Epidermal melanocyte (primary cell): ENCODE data around the gene MBD5.

Experiments
- DNase-seq: peaks from one replicate; pipeline ENCODE4 v3.0.0; 2011; ENCODE audit warnings: low spot score; ENCODE audit not compliant: insufficient read length

The MBD5 gene

GRCh38 chr2:148517296-148517695 is 496.4 kb downstream of the MBD5 start:
- DNase-seq = no peak

GRCh38 chr2:148517822-148518221 is 496.9 kb downstream of the MBD5 start:
- no peak for DNase-seq

- DNase-seq = no peak
Measured at GRCh38 chr2:148519013-148519412, 498.1 kb downstream of the MBD5 start.

GRCh38 chr2:148521181-148521580 is 500.3 kb downstream of the MBD5 start:
- DNase-seq = no peak

- DNase-seq = no peak
Measured at GRCh38 chr2:148523315-148523714, 502.4 kb downstream of the MBD5 start.

- DNase-seq = no peak
Measured at GRCh38 chr2:148524519-148524919, 503.6 kb downstream of the MBD5 start.

- DNase-seq = no peak
Measured at GRCh38 chr2:148525130-148525529, 504.2 kb downstream of the MBD5 start.

GRCh38 chr2:148526509-148527346 is 505.8 kb downstream of the MBD5 start:
- DNase-seq = no peak

GRCh38 chr2:148527488-148528340 is 506.8 kb downstream of the MBD5 start:
- DNase-seq = no peak

GRCh38 chr2:148528356-148529064 is 507.6 kb downstream of the MBD5 start:
- no peak for DNase-seq

GRCh38 chr2:148529745-148530144 is 508.9 kb downstream of the MBD5 start:
- DNase-seq = no peak

GRCh38 chr2:148530350-148530749 is 509.5 kb downstream of the MBD5 start:
- no peak for DNase-seq

- DNase-seq = no peak
Measured at GRCh38 chr2:148531235-148531634, 510.3 kb downstream of the MBD5 start.

GRCh38 chr2:148531669-148532428 is 511.0 kb downstream of the MBD5 start:
- DNase-seq = no peak

GRCh38 chr2:148533004-148533403 is 512.1 kb downstream of the MBD5 start:
- DNase-seq = no peak

GRCh38 chr2:148533685-148534084 is 512.8 kb downstream of the MBD5 start:
- no peak for DNase-seq

GRCh38 chr2:148534416-148535204 is 513.7 kb downstream of the MBD5 start:
- no peak for DNase-seq

- DNase-seq = no peak
Measured at GRCh38 chr2:148538375-148538774, 517.5 kb downstream of the MBD5 start.

GRCh38 chr2:148540022-148540421 is 519.1 kb downstream of the MBD5 start:
- DNase-seq = no peak

GRCh38 chr2:148541792-148542191 is 520.9 kb downstream of the MBD5 start:
- DNase-seq = no peak
